ENCODE results near the gene PRKACB. TPM values are rescaled to one million over a fixed set of nuclear protein-coding genes. Genes with fewer than 3 reads are reported as not detected.
A peak's percentile ranks its signal among the peaks of the same experiment; 100 is the strongest.
"Not testable (repeated sequence)": the region's sequence is repeated elsewhere in the genome, so short reads cannot be mapped to it uniquely, and the experiment has no call there.

PRKACB gene
- polyA plus RNA-seq, 10 donors: 22.5 to 32.5 (median 27.0) TPM

DNA sequence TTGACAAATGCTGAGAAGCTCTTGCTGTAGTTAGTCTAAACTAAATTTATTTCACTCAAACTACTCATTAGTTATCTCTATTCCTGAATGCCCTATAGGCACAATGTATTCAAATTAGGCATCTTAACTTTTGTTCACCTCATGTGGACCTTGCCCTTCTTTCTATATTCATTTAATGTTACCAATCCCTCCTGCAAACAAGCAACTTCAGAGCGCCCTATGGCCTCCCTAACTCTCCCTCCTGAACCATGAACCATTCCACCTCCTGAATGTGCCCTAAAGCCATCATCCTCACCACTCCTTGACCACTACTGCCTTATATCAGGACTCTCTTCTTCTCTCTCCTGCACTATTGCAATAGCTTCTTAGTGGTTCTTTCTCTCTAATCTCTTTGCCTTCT, 122.7 kb downstream of the PRKACB start:
- no peak for DNase-seq

DNA sequence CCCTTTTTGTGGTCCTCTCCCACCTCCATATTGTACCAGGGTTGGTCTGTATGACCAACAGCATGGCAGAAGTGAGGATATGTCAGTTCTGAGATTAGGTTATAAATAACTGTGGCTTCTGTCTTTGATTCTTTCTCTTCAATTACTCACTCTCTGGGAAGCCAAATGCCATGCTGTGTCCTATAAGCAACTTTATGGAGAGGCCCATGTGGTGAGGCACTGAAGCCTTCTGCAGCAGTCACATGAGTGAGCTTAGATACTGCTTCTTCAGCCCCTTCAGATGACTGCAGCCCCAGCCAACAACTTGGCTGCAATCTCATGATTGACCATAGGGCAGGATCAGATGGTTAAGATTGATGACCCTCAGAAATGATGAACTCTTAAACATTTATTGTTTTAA, 123.4 kb downstream of the PRKACB start:
- no peak for DNase-seq

DNA sequence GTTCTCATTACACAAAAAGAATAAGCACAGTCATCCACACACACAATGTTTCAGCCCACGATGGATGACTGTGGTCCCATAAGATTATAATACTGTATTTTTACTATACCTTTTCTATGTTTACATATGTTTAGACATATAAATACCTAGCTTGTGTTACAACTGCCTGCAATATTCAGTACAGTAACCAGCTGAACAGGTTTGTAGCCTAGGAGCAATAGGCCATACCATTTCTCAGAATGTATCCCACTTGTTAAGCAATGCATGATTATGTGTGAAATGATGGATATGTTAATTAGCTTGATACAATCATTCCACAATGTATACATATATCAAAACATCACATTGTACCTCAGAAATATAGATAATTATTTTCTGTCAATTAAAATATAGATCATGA, 124.3 kb downstream of the PRKACB start:
- DNase-seq: no peak

DNA sequence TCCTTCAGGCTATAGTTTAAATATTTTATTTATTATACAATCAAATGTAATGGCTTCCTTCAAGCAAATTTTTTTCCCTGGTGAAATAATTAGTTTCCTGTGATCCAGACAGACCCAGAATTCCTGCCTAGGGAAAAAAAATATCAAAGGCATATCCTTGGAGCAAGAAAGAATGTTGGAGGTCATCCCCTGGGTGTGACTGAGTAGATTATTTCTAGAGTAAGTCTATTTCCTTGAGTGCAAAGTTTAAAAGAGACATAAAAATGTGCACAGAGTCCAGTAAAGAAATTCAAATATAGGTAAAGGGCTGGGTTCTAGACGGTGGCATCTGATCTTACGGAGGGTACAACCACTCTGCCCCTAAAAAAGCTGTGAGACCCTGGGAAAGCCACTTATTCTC, 125.2 kb downstream of the PRKACB start:
- DNase-seq: no peak

DNA sequence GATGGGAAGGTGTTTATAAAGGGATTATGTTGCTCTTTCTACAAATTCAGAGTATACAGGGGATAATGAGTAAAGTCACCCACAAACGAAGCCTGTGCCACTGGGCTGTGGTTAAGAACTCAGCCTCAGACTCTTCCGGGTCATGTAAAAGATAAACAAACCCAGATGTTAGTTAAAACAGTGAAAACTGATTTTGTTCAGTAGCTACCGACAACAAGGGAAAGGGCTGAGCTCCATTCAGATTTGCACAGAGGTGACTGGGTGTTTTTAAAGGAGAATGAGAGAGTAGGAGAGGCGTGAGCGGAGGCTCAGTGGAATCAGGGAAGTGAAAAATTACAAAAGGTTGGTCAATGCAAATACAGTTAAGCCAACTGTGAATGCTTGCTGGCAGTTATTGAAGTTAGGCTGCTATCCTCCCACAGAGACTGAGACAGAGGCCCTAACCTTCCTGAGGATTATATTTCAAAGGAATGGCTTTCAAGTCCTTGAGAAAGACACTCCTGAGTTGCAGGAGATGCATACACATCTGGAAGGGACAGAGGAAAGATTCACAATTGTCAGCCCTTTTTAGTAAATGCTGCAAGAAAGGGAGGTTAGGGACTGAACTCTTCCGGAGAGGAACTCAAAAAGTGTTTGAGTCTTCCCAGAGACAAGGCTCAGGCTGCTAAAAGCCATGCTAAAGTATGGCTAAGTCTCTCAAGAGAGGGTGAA, 127.5 kb downstream of the PRKACB start:
- peak in 2 of 3 donors; percentile 17 to 50 for DNase-seq

- DNase-seq: no peak
Measured at GRCh38 chr1:84272401-84272800, 128.3 kb downstream of the PRKACB start.

DNA sequence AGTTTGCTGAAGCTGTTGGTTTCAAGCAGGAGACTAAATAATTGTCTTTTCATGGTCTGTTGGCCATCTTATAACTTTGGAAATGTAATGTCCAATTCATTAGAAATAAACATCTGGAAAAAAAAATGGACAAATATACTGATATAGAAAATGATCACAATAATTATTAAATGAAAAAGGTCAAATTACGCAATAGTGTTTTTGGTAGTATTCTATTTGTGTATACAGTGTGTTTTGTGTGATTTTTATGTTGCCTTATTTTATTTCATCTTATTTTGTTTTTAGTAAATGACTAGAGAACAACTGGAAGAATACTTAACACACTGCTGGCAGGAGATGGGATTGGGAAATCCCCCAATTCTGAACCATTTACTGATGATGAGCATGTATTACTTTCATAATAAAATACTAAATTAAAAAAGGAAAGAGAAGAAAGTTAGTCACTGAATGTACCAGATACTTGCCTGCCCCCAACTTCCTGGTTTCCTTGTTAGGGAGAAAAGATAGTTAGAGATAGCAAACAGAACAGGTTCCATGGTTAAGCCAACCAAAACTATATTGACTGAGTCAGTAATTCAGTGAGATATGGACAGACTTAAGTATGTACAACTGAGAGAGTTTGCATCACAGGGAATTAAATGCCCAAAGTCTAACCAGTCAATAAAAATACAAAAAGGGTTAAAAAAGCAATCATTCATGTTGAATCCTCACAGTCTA, 133.4 kb downstream of the PRKACB start:
- DNase-seq: peak in 1 of 3 donors; percentile 26

- no peak for DNase-seq
Measured at GRCh38 chr1:84278905-84279304, 134.8 kb downstream of the PRKACB start.

DNA sequence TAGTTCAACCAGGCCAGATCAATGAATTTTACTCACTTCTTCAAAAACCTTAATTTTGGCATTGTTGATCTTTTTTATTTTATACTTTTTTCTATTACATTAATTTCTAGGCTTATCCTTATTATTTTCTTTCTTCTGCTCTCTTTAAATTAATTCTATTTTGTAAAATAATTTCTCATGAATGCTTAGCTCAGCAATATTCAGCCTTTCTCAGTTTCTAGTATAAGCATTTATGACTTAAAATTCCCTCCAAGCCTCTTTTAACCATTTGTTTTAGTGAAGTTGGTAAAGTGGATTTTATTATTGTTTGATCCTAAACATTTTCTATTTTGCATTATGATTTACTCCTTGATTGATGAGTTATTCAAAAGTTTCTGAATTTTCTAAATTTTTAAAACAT, 136.8 kb downstream of the PRKACB start:
- DNase-seq: no peak

DNA sequence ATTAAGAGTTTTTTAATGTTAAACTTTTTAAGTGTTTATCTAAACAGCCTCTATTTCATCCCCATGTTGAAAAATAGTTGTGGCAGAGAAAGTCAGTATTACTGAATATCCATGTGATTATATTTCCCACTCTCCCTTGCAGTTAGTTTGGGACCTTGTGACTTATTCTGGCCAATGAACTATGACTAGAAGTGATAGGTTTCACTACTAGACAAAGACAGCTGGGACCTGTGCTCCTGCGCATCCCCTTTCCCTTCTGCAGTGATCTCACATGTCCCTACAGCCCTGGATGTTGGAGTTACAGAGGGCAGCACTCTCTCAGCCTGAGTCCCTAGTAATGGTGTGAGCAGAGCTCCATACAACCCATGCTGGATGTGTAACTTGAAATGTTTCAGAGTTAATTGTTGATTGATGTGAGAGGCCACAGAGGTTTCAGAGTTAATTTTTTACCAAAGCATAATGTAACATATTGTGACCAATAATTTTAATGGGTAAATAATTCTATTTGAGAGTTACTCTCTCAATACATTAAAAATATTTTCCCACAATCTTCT, 138.8 kb downstream of the PRKACB start:
- no peak for DNase-seq

- DNase-seq: no peak
Measured at GRCh38 chr1:84283381-84283780, 139.3 kb downstream of the PRKACB start.

DNA sequence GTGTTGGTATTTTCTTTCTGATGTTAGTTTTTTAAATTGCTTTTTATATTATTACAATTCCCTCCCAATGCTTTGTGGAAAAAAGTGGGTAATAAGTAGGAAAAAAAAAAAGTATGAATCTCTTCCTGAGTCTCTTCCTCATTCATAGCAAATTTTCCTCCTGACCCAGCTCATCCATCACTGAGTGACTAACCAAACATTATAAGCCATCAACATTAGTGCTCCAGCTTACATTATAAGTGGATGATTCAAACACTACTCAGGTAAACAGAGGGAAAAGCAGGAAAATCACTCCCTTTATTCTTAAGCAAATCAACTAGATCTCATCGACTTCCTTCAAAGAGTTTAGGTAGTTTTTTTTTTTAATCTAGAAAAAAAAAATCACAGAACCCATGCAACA, 142.0 kb downstream of the PRKACB start:
- no peak for DNase-seq

- not testable (repeated sequence) for DNase-seq
Measured at GRCh38 chr1:84287389-84287788, 143.3 kb downstream of the PRKACB start.

Other genes starting within 250 kb of the PRKACB start
- 10 to 100 TPM; 16.8 to 46.7 (median 25.0) TPM for gene TTLL7, start 145.1 kb upstream of the PRKACB start, polyA plus RNA-seq (ENCODE audit: insufficient read length in 10 of 10)
- 10 to 100 TPM in 1 of 10 donors, 1 to 10 TPM in 9; 5.7 to 10.2 (median 7.4) TPM for gene SAMD13, start 157.4 kb downstream of the PRKACB start, polyA plus RNA-seq (ENCODE audit: insufficient read length in 10 of 10)

Data from muscle of back (tissue), 11 donors.